Heart left ventricle (tissue), 13 donors: ENCODE measurements around the gene ADGRB2.

Source experiments
- POLR2A ChIP-seq, 2 donors: fragments of 450-650 bp; IDR thresholded peaks; one replicate each; pipeline ENCODE4 v1.6.1; 2017; ENCODE audit warnings: antibody characterized with exemption in 2 of 2, mild to moderate bottlenecking in 2 of 2, moderate library complexity in 2 of 2
- TF ChIP-seq, protein P1 (sequence below), 12 donors: fragments of 200-600 bp; sonication (generic) in 4 of 12; IDR thresholded peaks; one replicate each; pipeline versions ENCODE4 v1.5.0 to v1.8.0; 2018 to 2022; ENCODE audit warnings: antibody characterized with exemption in 12 of 12, mild to moderate bottlenecking in 5 of 12
- donor health status: ischemic (EF 13 %, LVEDD 7.1; RV severe dilation, severe dysfunction).
- donor health status: DM: no; HTN: yes; CAD: no.
- donor health status: DM: no; HTN: no; CAD: no.
- donor health status: ischemic (EF 25% LVEDD 6.9; RV normal size, moderate dysfunction).
- donor health status: ischemic (EF 25% LVEDD 5.7; RV mildly dilated, moderate dysfunction).
- donor health status: ischemic (EF 35%, LVEDD 5.7; RV mildly dilated, moderate dysfunction).
- donor health status: nonischemic (EF 11% LVEDD 7.7; RV severe dilation, severe dysfunction).
- donor health status: DM: yes; HTN: yes; CAD: no.
- donor health status: PGD.
- donor health status: ischemic (EF 29% LVEDD 5.4; RV normal size, mild dysfunction).
- donor health status: nonischemic (EF 23%, LVEDD 6.1; RV moderate dilation, normal function).

DNA sequence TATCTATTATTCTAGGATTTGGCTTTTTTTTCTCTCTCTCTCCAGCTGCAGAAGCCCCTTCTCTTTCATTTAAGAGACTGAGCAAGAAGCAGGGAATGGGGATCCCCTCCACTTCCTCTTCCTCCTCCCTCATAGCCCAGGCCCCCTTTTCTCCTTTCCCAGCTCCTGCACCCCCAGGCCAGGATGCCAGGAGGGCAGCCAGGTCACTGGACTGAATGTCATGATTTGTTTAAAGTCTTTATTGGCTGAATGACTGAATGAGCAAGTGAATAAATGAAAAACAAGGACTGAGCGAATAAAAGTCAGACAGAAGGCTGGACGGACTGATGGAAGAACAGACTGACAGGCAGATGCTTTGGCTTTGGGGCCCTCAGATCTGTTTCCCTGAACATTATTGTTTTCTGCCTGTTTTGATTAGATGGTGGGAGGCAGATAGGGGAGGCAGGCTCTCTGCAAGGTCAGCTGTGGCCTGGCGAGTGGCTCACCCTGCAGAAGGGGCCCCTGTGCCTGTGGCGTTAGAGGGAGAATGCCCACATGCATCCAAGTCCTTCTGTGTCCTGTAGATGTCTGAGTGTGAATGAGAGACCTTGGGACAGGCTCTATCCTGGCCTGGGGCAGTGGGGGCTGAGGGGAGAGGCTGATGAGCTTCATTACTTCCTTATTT lies 20.3 kb upstream of the ADGRB2 start:
- TF ChIP-seq, protein P1, sequence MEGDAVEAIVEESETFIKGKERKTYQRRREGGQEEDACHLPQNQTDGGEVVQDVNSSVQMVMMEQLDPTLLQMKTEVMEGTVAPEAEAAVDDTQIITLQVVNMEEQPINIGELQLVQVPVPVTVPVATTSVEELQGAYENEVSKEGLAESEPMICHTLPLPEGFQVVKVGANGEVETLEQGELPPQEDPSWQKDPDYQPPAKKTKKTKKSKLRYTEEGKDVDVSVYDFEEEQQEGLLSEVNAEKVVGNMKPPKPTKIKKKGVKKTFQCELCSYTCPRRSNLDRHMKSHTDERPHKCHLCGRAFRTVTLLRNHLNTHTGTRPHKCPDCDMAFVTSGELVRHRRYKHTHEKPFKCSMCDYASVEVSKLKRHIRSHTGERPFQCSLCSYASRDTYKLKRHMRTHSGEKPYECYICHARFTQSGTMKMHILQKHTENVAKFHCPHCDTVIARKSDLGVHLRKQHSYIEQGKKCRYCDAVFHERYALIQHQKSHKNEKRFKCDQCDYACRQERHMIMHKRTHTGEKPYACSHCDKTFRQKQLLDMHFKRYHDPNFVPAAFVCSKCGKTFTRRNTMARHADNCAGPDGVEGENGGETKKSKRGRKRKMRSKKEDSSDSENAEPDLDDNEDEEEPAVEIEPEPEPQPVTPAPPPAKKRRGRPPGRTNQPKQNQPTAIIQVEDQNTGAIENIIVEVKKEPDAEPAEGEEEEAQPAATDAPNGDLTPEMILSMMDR (IDR thresholded peaks at IDR 0.05), result no peak
- no peak for TF ChIP-seq POLR2A (IDR thresholded peaks at IDR 0.05)
